Measurements from ENCODE around the gene DRD2.
A peak's percentile ranks its signal among the peaks of the same experiment; 100 is the strongest.

DRD2 gene

GRCh38 chr11:113488931-113489351, 13.7 kb upstream of the DRD2 start:
- TF ChIP-seq CTCF (IDR thresholded peaks at IDR 0.05; ENCODE audit: low read depth, low read length, missing control alignments), result no peak
- in situ Hi-C loops (cut with HindIII; ENCODE audit: low sequenced_read_pairs), result no loop called here
- H3K4me3 ChIP-seq (ENCODE audit: low read depth, low read length), result no peak overlapping the region
- DNase-seq (ENCODE audit: low read depth), result peak; percentile 15

- no peak for DNase-seq (ENCODE audit: low read depth)
- in situ Hi-C loops (cut with HindIII; ENCODE audit: low sequenced_read_pairs), result no loop called here
- TF ChIP-seq CTCF (IDR thresholded peaks at IDR 0.05; ENCODE audit: low read depth, low read length, missing control alignments), result no peak
- H3K4me3 ChIP-seq (ENCODE audit: low read depth, low read length), result no peak overlapping the region
These were observed 12.4 kb upstream of the DRD2 start for GRCh38 chr11:113487622-113488021.

DNA sequence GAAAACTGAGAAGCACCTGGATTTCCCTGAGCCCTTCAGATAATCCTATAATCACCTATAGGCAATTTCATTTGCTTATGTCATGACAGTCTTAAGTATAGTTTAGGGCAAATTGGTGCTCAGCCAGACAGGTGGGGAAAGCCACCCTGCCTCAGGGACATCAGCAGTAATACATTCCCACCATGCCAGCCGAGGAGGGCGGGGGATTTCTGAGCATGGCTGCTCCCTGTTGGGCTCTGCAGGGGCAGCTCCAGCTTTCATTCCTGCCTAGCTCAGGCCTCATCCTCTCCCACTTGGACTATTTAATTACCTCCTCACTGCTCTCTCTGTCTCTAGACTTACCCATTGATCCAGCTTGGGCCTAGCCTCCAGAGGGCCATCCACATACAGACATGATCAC, 9.0 kb upstream of the DRD2 start:
- no peak overlapping the region for H3K4me3 ChIP-seq (ENCODE audit: low read depth, low read length)
- TF ChIP-seq CTCF (IDR thresholded peaks at IDR 0.05; ENCODE audit: low read depth, low read length, missing control alignments), result no peak
- in situ Hi-C loops (cut with HindIII; ENCODE audit: low sequenced_read_pairs), result no loop called here
- no peak for DNase-seq (ENCODE audit: low read depth)

GRCh38 chr11:113481672-113482071, 6.5 kb upstream of the DRD2 start:
- H3K4me3 ChIP-seq (ENCODE audit: low read depth, low read length), result no peak overlapping the region
- in situ Hi-C loops (cut with HindIII; ENCODE audit: low sequenced_read_pairs), result no loop called here
- TF ChIP-seq CTCF (IDR thresholded peaks at IDR 0.05; ENCODE audit: low read depth, low read length, missing control alignments), result no peak
- no peak for DNase-seq (ENCODE audit: low read depth)

GRCh38 chr11:113481226-113481625, 6.0 kb upstream of the DRD2 start:
- no peak overlapping the region for H3K4me3 ChIP-seq (ENCODE audit: low read depth, low read length)
- TF ChIP-seq CTCF (IDR thresholded peaks at IDR 0.05; ENCODE audit: low read depth, low read length, missing control alignments), result no peak
- in situ Hi-C loops (cut with HindIII; ENCODE audit: low sequenced_read_pairs), result no loop called here
- DNase-seq (ENCODE audit: low read depth), result no peak

DNA sequence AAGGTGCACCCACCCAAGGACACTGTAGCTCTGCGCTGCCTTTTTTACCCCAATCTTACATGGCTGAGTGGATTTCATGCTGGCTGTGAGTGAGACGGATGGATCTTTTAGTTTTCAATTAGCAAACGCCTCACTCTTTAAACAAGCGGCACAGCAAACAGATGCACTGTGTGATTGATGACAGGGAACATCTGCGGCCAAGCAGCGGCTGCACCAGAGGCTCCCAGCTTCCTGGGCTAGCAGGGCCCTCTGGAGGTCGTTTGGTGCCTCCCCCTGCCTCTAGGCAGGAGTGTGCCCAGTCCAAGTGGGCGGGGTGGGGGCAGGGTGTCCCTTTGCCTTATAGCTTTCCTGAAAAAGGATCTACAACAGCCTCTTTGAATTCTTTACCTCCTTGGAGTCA, 2.1 kb upstream of the DRD2 start:
- no peak for DNase-seq (ENCODE audit: low read depth)
- TF ChIP-seq CTCF (IDR thresholded peaks at IDR 0.05; ENCODE audit: low read depth, low read length, missing control alignments), result no peak
- H3K4me3 ChIP-seq (ENCODE audit: low read depth, low read length), result no peak overlapping the region
- in situ Hi-C loops (cut with HindIII; ENCODE audit: low sequenced_read_pairs), result no loop called here

DNA sequence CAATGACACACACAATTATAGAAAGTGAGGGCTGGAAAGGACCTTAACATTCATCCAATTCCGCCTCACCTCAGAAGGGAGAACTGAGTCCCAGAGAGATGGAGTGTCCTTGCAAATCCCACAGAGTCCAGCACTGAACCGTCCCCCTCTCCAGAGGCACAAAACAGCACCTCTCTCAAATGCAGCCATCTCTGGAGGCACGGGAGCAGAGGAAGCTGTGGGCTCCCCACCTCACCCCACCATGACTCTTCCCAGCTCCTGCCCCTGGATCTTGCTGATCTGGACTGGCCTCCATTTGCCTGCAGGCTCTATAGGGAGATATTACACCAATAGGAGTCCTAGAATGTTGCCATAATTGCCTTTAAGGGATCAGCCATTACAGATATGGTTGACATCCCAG, 1.4 kb upstream of the DRD2 start:
- TF ChIP-seq CTCF (IDR thresholded peaks at IDR 0.05; ENCODE audit: low read depth, low read length, missing control alignments), result no peak
- no peak overlapping the region for H3K4me3 ChIP-seq (ENCODE audit: low read depth, low read length)
- in situ Hi-C loops (cut with HindIII; ENCODE audit: low sequenced_read_pairs), result no loop called here
- no peak for DNase-seq (ENCODE audit: low read depth)
